Ovary (tissue), 3 donors: ENCODE measurements around the gene PLXNB2.

Experiments used
- POLR2A ChIP-seq: fragments of 450-650 bp; IDR thresholded peaks from one replicate; pipeline ENCODE4 v1.6.1; 2017; ENCODE audit warnings: antibody characterized with exemption, mild to moderate bottlenecking, moderate library complexity
- TF ChIP-seq, protein P1 (sequence below), 3 donors: fragments of 450-650 bp in 2 of 3; fragments of 200-600 bp in 1 of 3; IDR thresholded peaks; one replicate each; pipeline versions ENCODE4 v1.5.1 to v1.8.0; 2016 to 2022; ENCODE audit warnings: antibody characterized with exemption in 3 of 3, mild to moderate bottlenecking in 1 of 3
- donor health status: DM: no; HTN: no; CAD: no.

DNA sequence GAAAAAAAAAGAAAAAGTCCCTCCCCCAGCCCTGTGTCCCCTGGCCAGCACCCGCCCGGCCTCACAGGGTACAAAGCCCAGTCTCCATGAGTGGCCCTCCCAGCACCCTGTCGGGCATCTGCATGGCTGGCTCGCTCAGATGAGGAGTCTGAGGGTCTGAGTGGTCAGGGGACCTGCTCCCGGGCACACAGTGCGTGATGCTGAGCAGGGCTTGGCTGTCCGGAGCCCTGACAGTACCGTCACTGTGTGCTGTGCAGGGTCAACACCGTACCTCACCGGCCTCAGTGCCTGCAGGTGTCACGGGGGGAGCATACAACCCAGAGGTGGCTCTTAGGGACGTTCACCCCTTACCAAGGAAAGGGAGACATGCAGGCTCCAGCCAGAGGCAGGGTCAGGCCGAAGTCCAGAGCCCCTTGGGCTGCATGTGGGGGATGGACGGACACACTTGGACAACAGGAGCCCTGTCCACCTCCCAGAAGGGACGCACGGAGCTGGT, 3.6 kb upstream of the PLXNB2 start:
- TF ChIP-seq, protein P1, sequence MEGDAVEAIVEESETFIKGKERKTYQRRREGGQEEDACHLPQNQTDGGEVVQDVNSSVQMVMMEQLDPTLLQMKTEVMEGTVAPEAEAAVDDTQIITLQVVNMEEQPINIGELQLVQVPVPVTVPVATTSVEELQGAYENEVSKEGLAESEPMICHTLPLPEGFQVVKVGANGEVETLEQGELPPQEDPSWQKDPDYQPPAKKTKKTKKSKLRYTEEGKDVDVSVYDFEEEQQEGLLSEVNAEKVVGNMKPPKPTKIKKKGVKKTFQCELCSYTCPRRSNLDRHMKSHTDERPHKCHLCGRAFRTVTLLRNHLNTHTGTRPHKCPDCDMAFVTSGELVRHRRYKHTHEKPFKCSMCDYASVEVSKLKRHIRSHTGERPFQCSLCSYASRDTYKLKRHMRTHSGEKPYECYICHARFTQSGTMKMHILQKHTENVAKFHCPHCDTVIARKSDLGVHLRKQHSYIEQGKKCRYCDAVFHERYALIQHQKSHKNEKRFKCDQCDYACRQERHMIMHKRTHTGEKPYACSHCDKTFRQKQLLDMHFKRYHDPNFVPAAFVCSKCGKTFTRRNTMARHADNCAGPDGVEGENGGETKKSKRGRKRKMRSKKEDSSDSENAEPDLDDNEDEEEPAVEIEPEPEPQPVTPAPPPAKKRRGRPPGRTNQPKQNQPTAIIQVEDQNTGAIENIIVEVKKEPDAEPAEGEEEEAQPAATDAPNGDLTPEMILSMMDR (IDR thresholded peaks at IDR 0.05): no peak
- no peak for TF ChIP-seq POLR2A
